ENCODE data around the gene CLCN1.

DNA sequence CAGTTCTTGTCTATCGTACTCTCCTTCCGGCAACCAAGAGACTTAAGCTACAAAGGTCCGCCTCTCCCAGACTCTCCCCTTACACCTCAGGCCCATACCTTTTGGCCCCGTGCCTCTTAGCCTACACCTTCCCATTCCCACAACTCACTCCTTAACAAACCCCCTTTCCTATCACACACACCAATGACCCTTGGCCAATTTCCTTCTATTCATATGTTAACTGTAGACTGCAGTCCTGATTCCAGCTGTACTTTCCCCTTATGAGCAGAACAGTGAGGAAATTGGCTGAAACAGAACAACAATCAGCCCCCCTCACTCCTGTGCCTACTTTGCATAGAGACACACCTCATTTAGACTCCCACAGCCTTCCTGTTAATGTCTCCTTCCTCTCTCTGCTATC is 32.5 kb upstream of the CLCN1 start:
- no peak for TF ChIP-seq POLR2A (IDR thresholded peaks at IDR 0.05; ENCODE audit: extremely low read depth, insufficient read length)
- TF ChIP-seq, protein P1, sequence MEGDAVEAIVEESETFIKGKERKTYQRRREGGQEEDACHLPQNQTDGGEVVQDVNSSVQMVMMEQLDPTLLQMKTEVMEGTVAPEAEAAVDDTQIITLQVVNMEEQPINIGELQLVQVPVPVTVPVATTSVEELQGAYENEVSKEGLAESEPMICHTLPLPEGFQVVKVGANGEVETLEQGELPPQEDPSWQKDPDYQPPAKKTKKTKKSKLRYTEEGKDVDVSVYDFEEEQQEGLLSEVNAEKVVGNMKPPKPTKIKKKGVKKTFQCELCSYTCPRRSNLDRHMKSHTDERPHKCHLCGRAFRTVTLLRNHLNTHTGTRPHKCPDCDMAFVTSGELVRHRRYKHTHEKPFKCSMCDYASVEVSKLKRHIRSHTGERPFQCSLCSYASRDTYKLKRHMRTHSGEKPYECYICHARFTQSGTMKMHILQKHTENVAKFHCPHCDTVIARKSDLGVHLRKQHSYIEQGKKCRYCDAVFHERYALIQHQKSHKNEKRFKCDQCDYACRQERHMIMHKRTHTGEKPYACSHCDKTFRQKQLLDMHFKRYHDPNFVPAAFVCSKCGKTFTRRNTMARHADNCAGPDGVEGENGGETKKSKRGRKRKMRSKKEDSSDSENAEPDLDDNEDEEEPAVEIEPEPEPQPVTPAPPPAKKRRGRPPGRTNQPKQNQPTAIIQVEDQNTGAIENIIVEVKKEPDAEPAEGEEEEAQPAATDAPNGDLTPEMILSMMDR (IDR thresholded peaks at IDR 0.05; ENCODE audit: low read depth, low read length): no peak
